ENCODE data around the gene GORASP2.

GORASP2 gene

DNA sequence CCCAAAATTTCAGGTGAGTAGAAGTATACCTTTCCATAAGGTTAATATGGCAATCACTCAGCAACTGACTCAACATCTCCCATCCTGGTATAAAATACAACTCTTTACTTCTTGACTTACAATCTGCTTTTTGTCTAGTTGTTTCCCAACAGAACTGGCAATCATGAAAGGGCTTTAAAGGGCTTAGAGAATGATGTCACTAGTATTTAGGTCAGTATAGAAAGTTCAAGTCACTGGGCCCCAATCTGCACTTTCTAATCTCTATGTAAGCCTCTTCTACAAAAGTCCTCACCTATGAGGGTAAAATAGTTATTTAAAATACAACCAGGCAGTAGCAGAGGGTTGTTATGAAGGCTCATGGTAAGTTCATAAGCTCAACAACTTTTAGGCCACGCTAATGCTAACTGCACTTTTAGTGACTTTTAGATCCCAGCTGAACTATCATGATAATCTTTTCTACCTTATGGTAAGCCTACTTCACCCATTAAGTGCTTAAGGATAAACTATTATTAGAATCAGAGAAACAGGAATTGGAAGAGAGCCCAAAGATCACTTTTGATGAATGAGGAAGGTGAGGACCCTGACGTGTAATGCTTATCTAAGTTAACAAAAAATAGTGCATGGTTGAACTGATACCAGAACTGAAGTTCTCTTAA lies 79.6 kb downstream of the GORASP2 start:
- no peak for DNase-seq

DNA sequence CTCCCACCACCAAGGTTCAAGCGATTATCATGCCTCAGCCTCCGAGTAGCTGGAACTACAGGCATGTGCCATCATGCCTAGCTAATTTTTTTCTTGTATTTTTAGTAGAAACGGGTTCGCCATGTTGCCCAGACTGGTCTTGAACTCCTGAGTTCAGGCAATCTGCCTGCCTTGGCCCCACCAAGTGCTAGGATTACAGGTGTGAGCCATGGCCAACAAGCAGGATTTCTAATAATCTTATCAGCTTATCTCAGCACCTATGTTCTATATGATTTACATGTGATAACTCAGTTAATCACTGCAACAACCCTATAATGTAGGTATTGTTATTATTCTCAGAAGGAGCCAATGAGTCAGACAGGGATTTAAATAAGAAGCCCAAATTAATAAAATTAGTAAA lies 80.3 kb downstream of the GORASP2 start:
- no peak for DNase-seq

DNA sequence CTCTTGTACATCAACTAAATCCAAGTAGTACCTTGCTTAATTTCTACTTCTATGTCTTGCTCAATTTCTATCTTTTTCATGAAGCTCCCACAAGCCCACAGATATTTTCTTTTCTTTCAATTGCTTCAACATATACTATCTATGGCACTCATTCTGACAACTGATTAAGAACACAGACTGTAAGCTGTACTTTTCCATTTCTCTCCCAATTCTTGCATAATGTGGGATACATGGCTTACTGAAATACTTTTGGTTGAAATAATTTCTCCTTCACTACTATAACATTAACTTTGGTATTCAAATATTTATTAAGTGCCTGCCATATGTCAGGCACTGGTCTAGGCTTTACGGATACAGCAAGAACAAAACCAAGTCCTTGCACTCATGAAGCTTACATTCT lies 84.8 kb downstream of the GORASP2 start:
- DNase-seq = no peak

DNA sequence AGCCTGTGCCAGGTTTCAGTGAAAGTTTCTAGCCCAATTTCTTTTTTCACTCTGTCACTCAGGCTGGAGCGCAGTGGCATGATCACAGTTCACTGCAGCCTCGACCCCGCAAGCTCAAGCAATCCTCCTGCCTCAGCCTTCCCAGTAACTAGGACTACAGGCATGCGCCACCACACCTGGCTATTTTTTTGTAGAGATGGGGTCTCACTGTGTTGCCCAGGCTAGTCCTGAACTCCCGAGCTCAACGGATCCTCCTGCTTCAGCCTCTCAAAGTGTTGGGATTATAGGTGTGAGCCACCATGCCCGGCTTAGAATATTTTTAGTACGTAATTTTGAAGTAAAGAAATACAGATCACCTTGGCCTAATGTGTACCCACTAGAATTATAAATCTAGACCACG lies 87.1 kb downstream of the GORASP2 start:
- DNase-seq = no peak

All from GF-D8 (cell line).